Measurements from ENCODE around the gene ST8SIA6. TPM values are rescaled to one million over a fixed set of nuclear protein-coding genes. Genes with fewer than 3 reads are reported as not detected.

The ST8SIA6 gene
- total and polyA plus RNA-seq, 8 donors: 3.3 to 13.3 (median 8.8) TPM

DNA sequence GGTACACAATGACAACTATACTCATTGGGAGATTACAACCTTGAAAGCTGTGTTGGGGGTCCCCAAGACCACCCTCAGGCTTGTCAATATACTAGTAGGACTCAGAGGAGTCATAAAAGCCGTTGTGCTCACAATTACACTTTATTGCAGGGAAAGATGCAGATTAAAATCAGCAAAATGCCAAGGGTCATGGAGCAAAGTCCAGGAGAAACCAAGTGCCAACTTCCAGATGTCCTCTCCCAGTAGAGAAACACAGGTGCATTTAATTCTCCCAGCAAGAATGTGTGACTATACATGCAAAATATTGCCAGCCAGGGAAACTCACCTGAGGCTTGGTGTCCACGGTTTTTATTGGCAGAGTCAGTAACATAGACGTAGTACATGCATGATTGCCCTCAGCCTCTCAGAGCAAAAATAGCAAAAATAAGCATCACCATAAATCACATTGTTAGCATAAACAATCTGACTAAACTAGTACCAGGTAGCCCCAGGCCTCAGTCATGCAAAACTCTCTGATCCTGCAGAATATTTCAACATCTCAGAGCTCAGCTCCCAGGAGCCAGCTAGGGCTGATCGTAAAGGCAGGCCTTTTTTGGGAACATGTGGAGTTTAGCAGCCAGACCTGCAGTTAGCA is 175.7 kb downstream of the ST8SIA6 start:
- Histone ChIP-seq H3K27ac (no peak overlapping the region), H3K4me1 (no peaks in the 10 kb centered on the region), H3K36me3 (no peaks in the 10 kb centered on the region), H3K4me3 (no peak overlapping the region), H3K27me3 (no peaks in the 10 kb centered on the region), H3K9me3 (peaks cover 0 to 27% of the 10 kb centered on the region in 2 donors)
- intact Hi-C loops (cut with DNase I): no loop called here
- TF ChIP-seq, protein P1, sequence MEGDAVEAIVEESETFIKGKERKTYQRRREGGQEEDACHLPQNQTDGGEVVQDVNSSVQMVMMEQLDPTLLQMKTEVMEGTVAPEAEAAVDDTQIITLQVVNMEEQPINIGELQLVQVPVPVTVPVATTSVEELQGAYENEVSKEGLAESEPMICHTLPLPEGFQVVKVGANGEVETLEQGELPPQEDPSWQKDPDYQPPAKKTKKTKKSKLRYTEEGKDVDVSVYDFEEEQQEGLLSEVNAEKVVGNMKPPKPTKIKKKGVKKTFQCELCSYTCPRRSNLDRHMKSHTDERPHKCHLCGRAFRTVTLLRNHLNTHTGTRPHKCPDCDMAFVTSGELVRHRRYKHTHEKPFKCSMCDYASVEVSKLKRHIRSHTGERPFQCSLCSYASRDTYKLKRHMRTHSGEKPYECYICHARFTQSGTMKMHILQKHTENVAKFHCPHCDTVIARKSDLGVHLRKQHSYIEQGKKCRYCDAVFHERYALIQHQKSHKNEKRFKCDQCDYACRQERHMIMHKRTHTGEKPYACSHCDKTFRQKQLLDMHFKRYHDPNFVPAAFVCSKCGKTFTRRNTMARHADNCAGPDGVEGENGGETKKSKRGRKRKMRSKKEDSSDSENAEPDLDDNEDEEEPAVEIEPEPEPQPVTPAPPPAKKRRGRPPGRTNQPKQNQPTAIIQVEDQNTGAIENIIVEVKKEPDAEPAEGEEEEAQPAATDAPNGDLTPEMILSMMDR (IDR thresholded peaks at IDR 0.05): no peak
- ATAC-seq (no peak), DNase-seq (no peak)

DNA sequence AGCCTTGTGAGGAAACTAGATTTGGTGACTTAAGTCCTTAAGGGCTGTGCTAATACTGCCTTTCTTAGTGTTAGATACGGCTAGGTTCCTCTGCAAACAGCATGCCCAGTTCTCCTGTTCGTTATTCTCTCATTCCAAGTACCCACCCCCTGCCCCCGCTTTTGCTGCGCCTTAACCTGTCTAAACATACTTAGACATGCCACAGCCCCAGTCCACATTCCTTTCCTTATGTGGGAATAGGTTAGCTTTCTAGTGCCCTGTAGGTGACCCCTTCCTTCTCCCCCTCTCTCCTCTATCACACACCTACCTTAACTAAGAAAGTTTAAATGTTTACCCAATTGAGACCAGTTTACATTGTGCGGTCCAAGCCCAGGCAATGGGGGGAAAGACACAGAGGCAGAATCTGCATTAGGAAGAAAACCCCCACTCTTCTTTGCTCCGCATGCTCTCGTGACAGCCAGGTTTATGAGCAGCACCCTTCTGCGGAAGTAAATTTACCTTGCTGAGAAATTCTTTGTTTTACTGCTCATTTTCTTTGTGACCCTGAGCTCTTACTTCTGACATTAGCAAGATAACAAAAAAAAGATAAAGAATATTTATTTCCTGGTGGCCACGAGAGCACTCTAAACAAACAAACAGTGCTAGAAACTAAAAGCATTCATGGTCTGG is 177.5 kb downstream of the ST8SIA6 start:
- no peak overlapping the region for H3K27ac ChIP-seq
- H3K4me3 ChIP-seq: no peak overlapping the region
- intact Hi-C loops (cut with DNase I): no loop called here
- ATAC-seq (no peak), DNase-seq (no peak)
- TF ChIP-seq, protein P1 (IDR thresholded peaks at IDR 0.05): no peak
- H3K9me3 ChIP-seq: peaks cover 0 to 14% of the 10 kb centered on the region in 2 donors
- no peaks in the 10 kb centered on the region for H3K36me3 ChIP-seq
- no peaks in the 10 kb centered on the region for H3K4me1 ChIP-seq
- no peaks in the 10 kb centered on the region for H3K27me3 ChIP-seq

DNA sequence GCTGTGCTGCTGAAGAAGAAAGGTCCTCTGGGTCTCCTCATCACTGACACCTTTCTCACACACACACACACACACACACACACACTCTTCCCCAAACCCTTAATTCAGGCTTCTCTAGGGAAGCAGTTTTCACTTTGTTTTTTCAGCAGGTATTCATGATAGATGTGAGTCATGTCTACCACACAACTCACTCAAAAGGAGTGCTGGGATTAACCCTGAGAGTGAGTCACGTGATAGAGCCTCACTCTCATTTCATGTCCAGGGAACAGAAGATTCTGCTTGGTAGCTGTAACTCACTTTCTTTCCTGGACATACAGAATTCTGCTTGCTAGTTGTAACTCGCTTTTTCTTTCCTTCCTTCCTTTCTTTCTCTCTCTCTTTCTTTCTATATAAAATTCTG is 181.0 kb downstream of the ST8SIA6 start:
- DNase-seq (no peak), ATAC-seq (peak; percentile 24)
- intact Hi-C loops (cut with DNase I): no loop called here
- Histone ChIP-seq H3K4me3 (no peak overlapping the region), H3K27me3 (no peaks in the 10 kb centered on the region), H3K27ac (no peak overlapping the region), H3K9me3 (peaks cover 0 to 10% of the 10 kb centered on the region in 2 donors), H3K36me3 (no peaks in the 10 kb centered on the region), H3K4me1 (no peaks in the 10 kb centered on the region)
- TF ChIP-seq, protein P1 (IDR thresholded peaks at IDR 0.05): no peak

DNA sequence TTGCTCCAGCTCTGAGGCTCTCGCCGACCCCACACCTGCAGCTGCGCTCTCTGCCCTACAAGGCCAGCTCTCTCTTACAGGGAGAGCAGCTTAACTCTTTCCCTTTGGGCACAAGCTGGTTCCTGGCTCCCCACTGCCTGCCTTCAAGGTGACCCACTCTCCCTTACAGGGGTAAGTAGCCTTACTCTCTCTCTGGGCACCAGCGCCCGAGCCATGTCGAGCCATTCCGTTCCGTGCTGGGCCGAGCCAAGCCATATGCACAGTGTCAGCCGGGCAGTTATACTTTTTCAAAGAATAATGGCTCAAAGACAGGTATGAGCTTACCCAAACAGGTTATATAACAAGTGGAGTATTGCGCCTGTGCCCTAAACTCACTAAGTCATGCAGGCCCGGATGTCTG is 181.7 kb downstream of the ST8SIA6 start:
- Histone ChIP-seq H3K27me3 (no peaks in the 10 kb centered on the region), H3K9me3 (peaks cover 0 to 9% of the 10 kb centered on the region in 2 donors), H3K27ac (no peak overlapping the region), H3K4me3 (no peak overlapping the region), H3K4me1 (no peaks in the 10 kb centered on the region), H3K36me3 (no peaks in the 10 kb centered on the region)
- ATAC-seq (no peak), DNase-seq (peak in 1 of 4 donors; percentile 61)
- TF ChIP-seq, protein P1 (IDR thresholded peaks at IDR 0.05): no peak
- intact Hi-C loops (cut with DNase I): no loop called here

Other genes starting within 250 kb of the ST8SIA6 start
- 1,000 to 10,000 TPM; 1,589 to 1,774 TPM for gene VIM, start 226.4 kb downstream of the ST8SIA6 start, total RNA-seq
- 1,000 to 10,000 TPM; 1,695 to 2,224 (median 1,974) TPM for gene VIM, start 226.4 kb downstream of the ST8SIA6 start, polyA plus RNA-seq (ENCODE audit: insufficient read length in 6 of 6)
- 10 to 100 TPM; 45.1 to 47.0 TPM for gene HACD1, start 162.8 kb upstream of the ST8SIA6 start, total RNA-seq
- gene HACD1, start 162.8 kb upstream of the ST8SIA6 start, polyA plus RNA-seq (ENCODE audit: insufficient read length in 6 of 6): 10 to 100 TPM; 21.8 to 27.8 (median 24.3) TPM
- 10 to 100 TPM; 36.4 to 42.3 TPM for gene STAM, start 189.6 kb upstream of the ST8SIA6 start, total RNA-seq
- 10 to 100 TPM; 33.4 to 40.4 (median 37.8) TPM for gene STAM, start 189.6 kb upstream of the ST8SIA6 start, polyA plus RNA-seq (ENCODE audit: insufficient read length in 6 of 6)

Measured in left lung (tissue), 10 donors.